Effector memory CD8-positive, alpha-beta T cell (primary cell): Measurements from ENCODE around the gene MRPL11.

ENCODE experiments used
- ATAC-seq: fragments of 150-1000 bp; cut with Tn5 transposase; replicated peaks from 2 replicates; pipeline ENCODE4 v1.10.0; 2021; ENCODE audit warnings: mild to moderate bottlenecking, moderate library complexity
- DNase-seq, 3 experiments: peaks; one replicate each; pipeline ENCODE4 v3.0.0; 2021
- H3K27ac Mint-ChIP-seq, 2 donors: one replicate each; pipeline ENCODE4 v1.8.0; 2022; ENCODE audit warnings: mild to moderate bottlenecking in 2 of 2, mixed read lengths in 2 of 2, moderate library complexity in 2 of 2
- H3K27me3 Mint-ChIP-seq, 2 donors: one replicate each; pipeline ENCODE4 v1.8.0; 2022; ENCODE audit warnings: mixed read lengths in 2 of 2
- H3K36me3 Mint-ChIP-seq: one replicate; pipeline ENCODE4 v1.8.0; 2022; ENCODE audit warnings: mild to moderate bottlenecking, moderate library complexity, mixed read lengths; ENCODE audit not compliant: insufficient read depth
- H3K4me1 Mint-ChIP-seq, 2 donors: one replicate each; pipeline ENCODE4 v1.8.0; 2022; ENCODE audit warnings: low read depth in 2 of 2, mixed read lengths in 2 of 2
- H3K4me3 Mint-ChIP-seq, 2 donors: one replicate each; pipeline ENCODE4 v1.8.0; 2022; ENCODE audit warnings: mild to moderate bottlenecking in 2 of 2, mixed read lengths in 2 of 2, moderate library complexity in 2 of 2
- H3K9me3 Mint-ChIP-seq, 2 donors: one replicate each; pipeline ENCODE4 v1.8.0; 2022; ENCODE audit warnings: mixed read lengths in 2 of 2
- total RNA-seq, 9 experiments: gene quantifications; one replicate each; lab custom pipeline; 2026; lab: John Stamatoyannopoulos, UW

MRPL11 gene
- 14.3 to 71.4 (median 30.0) reads per million in 9 experiments for total RNA-seq

GRCh38 chr11:66438504-66439466, at the start of gene MRPL11:
MRPL11 (minus strand) TSS chr11:66438848; CDS start chr11:66438754, 94 bp downstream.
- DNase-seq (peak; percentile 85 to 93 (median 88)), ATAC-seq (peak; percentile 96)
- Mint-ChIP-seq H3K27ac (peak within 1 kb of the TSS; percentile 96 to 97), H3K4me1 (peaks cover 8 to 11% of the 10 kb centered on the region in 2 donors), H3K36me3 (peaks cover 20% of the 10 kb centered on the region), H3K27me3 (peaks cover 6 to 15% of the 10 kb centered on the region in 2 donors), H3K4me3 (peak within 1 kb of the TSS; percentile 87 to 90), H3K9me3 (peaks cover 0 to 8% of the 10 kb centered on the region in 2 donors)

DNA sequence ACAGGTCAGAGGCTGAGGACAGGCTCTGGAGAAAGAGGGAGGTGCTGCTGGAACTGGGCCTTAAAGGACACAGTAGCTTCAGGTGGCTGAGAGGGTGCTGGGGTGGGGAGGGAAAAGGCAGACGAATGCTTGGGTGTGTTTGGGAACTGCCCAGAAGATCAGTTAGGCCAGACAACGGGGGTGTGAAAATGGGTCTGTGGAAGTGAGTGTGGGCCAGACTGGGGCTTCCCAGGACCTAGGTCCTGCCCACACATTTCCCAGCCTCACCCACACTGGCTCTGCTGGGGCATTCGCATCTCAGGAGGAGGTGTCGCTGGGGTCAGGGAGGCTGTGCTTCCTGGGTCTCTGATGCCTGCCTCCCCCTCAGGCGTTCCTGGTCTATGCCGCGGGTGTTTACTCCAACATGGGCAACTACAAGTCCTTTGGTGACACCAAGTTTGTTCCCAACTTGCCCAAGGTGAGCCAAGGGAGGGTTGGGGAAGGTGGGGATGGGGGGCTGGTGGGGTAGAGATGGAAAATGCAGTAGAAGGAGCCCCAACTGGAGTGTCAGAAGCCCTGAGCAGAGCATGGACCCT, 46.2 kb upstream of the MRPL11 start:
- DNase-seq, result no peak
- Mint-ChIP-seq H3K4me3 (no peak overlapping the region), H3K9me3 (no peaks in the 10 kb centered on the region), H3K27me3 (no peaks in the 10 kb centered on the region), H3K4me1 (peaks cover 8 to 9% of the 10 kb centered on the region in 2 donors), H3K27ac (no peak overlapping the region), H3K36me3 (peaks cover 25% of the 10 kb centered on the region)
- ATAC-seq, result no peak

DNA sequence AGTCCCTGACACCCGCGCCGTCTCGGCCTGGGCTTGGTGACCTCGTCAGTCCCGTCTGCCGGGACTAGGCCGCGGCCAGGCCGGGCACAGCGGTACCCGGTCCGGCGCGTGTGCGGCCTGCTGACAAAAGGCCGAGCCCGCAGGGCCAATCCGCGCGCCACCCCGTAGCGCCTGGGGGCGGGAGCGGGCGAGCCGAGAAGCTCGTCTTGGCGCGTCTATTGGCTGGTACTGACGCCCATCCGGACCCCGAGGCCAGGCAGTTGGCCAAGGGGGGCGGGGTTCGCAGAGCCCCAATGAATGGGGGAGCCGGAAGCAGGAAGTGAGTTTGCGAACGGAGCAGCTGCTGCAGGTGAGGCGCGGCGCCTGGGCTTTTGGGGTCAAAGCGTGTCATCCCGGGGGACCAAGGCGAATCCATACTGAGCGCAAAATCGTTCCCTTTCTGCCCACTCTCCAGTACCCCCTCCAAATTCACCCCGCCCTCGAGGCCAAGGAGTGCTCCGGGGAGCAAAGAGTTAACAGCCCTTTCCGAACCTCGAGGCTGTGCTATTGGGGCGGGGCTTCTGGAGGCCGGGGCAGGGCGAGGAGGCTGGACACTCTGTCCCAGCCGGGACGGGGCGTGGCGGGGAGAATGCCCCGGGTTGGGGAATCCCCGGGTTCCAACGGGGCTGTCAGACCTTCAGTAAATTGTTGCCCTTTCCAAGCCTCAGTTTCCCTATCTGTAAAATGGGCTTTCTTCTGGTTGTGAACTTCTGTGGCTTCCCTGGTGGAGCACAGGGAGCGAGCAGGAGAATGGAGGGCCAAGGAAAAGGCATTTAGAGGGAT, 41.7 kb upstream of the MRPL11 start, which contains the start of gene DPP3:
TSS of gene DPP3 (plus strand) at position 318 of the 822 bp plus-strand sequence. CDS start 1,767 bp downstream, outside the sequence.
- Mint-ChIP-seq H3K36me3 (peaks cover 15% of the 10 kb centered on the region), H3K4me1 (peaks cover 25 to 29% of the 10 kb centered on the region in 2 donors), H3K9me3 (no peaks in the 10 kb centered on the region), H3K27me3 (no peaks in the 10 kb centered on the region), H3K27ac (peak within 1 kb of the TSS; percentile 91 to 92), H3K4me3 (peak within 1 kb of the TSS; percentile 91)
- DNase-seq (peak; percentile 94 to 95 (median 94)), ATAC-seq (peak; percentile 98)

DNA sequence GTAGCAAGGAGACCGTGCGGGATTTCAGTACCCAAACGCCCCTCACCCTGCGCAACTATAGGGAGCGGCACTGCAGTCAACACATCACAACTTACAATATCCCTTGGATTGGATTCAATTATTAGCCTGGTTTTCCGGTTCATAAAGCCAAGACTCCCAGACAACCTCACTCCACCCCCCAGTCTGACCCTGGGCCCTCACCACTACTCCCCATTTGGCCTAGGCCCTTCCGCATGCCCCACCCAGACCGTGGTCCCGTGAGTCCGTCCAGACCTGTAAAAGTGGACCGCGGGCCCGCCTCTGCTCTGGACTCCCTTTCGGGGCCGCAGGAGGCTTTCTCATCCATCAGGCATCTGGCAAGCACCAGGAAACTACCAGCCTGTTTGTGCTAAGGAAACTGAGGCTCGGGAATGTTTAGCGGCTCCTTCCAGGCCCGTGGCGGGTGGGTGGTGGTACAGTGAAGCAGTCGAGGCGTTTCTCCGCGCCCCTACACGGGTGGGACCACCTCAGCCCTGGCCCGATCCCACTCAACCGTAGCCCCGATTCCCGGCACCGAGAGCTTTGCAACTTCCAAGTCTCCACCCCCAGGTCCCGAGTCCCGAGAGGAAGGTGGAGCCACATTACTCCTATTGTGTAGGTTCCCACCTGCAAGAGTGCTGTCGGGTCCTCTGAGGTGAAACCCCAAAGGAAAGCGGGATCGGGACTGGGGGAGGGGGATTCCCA, 40.9 kb upstream of the MRPL11 start:
- H3K36me3 Mint-ChIP-seq, result peaks cover 15% of the 10 kb centered on the region
- DNase-seq, result peak in 1 of 3 experiments; percentile 10
- no peaks in the 10 kb centered on the region for H3K9me3 Mint-ChIP-seq

GRCh38 chr11:66478729-66479393, 40.2 kb upstream of the MRPL11 start:
- H3K9me3 Mint-ChIP-seq, result no peaks in the 10 kb centered on the region
- no peaks in the 10 kb centered on the region for H3K27me3 Mint-ChIP-seq
- peaks cover 25 to 31% of the 10 kb centered on the region in 2 donors for H3K4me1 Mint-ChIP-seq
- H3K27ac Mint-ChIP-seq, result peak overlapping the region; percentile 91 to 92
- peak overlapping the region; percentile 91 for H3K4me3 Mint-ChIP-seq
- DNase-seq, result no peak
- no peak for ATAC-seq
- peaks cover 15% of the 10 kb centered on the region for H3K36me3 Mint-ChIP-seq

More for the DNA sequence above, 40.9 kb upstream of the MRPL11 start:
- peaks cover 25 to 29% of the 10 kb centered on the region in 2 donors for H3K4me1 Mint-ChIP-seq
- no peaks in the 10 kb centered on the region for H3K27me3 Mint-ChIP-seq
- no peak for ATAC-seq
- H3K27ac Mint-ChIP-seq, result peak overlapping the region; percentile 91 to 92
- H3K4me3 Mint-ChIP-seq, result peak overlapping the region; percentile 91

- H3K4me1 Mint-ChIP-seq, result peaks cover 25 to 31% of the 10 kb centered on the region in 2 donors
- DNase-seq (no peak), ATAC-seq (no peak)
- H3K27me3 Mint-ChIP-seq, result no peaks in the 10 kb centered on the region
- H3K27ac Mint-ChIP-seq, result peak overlapping the region in 1 of 2 donors; percentile 83
- H3K9me3 Mint-ChIP-seq, result no peaks in the 10 kb centered on the region
- no peak overlapping the region for H3K4me3 Mint-ChIP-seq
- H3K36me3 Mint-ChIP-seq, result peaks cover 12% of the 10 kb centered on the region
Observed at GRCh38 chr11:66477263-66478201, 38.9 kb upstream of the MRPL11 start.

DNA sequence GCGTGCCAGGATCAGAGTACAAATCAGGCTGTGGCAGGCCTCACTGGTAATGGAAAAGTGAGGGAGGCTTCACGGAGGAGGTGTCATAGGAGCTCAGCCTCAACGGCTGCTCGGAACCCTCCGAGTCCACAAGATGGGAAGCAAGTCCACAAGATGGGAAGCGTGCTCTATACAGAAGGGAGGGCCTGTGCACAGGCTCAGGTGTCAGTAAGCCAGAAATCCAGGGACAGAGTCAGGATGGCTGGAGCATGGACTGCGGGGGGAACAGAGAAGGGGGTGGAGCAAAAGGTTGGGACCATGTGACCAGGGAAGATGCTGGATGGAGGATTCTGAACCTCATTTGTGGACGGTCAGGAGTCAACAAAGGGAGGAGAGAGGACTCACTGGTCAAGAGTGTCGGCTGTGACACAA, 38.2 kb upstream of the MRPL11 start:
- Mint-ChIP-seq H3K36me3 (peaks cover 9% of the 10 kb centered on the region), H3K27ac (no peak overlapping the region), H3K4me3 (no peak overlapping the region), H3K9me3 (no peaks in the 10 kb centered on the region), H3K4me1 (peaks cover 25 to 29% of the 10 kb centered on the region in 2 donors), H3K27me3 (no peaks in the 10 kb centered on the region)
- no peak for ATAC-seq
- DNase-seq, result no peak

DNA sequence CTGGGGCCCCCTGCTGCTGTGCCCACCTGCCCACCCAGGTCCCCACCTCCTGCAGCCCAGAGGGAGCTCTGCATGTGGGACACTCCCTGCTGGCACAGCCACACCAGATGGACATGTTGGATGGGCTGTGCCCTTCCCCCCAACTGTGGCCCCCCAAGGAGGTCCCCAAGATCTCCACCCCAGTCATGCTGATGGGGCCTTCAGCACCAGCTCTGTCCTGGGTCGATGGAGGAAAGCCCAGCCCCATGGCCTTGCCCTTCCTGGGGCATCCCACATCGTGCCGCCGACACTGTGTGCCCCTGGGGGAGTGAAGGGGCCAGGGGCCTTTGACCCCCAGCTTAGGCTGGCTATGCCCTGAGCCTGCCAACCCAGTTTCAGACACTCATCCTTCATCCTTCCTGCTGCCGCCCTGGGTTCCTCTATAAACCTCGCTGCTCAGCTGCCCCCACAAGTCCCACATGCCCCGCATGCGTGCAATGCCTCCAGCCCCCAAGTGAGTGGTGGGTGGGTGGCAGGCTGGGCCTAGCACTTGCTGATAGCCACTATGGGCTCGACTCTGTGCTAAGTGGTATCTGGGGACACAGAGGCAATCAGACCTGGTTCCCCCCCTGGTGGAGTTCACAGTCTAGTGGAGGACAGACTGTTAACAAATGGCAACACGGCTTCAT, 37.7 kb upstream of the MRPL11 start:
- Mint-ChIP-seq H3K36me3 (peaks cover 9% of the 10 kb centered on the region), H3K4me3 (no peak overlapping the region), H3K27me3 (no peaks in the 10 kb centered on the region), H3K4me1 (peaks cover 25 to 29% of the 10 kb centered on the region in 2 donors), H3K27ac (no peak overlapping the region), H3K9me3 (no peaks in the 10 kb centered on the region)
- ATAC-seq (no peak), DNase-seq (no peak)

GRCh38 chr11:66475349-66476172, 36.9 kb upstream of the MRPL11 start:
- Mint-ChIP-seq H3K27ac (no peak overlapping the region), H3K9me3 (no peaks in the 10 kb centered on the region), H3K36me3 (peaks cover 9% of the 10 kb centered on the region), H3K27me3 (no peaks in the 10 kb centered on the region), H3K4me3 (no peak overlapping the region), H3K4me1 (peaks cover 21 to 25% of the 10 kb centered on the region in 2 donors)
- no peak for DNase-seq
- ATAC-seq, result no peak
